Astrocyte of the spinal cord (primary cell): Measurements from ENCODE around the gene KRTAP5-4.

Source experiments
- DNase-seq: peaks from one replicate; pipeline ENCODE4 v3.0.0; 2011; ENCODE audit warnings: low read depth, low spot score
- H3K4me3 ChIP-seq: 2 replicates; pipeline ENCODE4 v1.5.1; 2011; ENCODE audit warnings: low read depth, mild to moderate bottlenecking, low read length, moderate library complexity
- in situ Hi-C: cut with HindIII; loops from 2 replicates; pipeline ENCODE4 v1.10.0; 2017; ENCODE audit warnings: low sequenced_read_pairs
- TF ChIP-seq, protein P1 (sequence below): IDR thresholded peaks from 2 replicates; pipeline ENCODE4 v1.5.1; 2012; ENCODE audit warnings: low read depth, mild to moderate bottlenecking, low read length, inconsistent platforms

The KRTAP5-4 gene

DNA sequence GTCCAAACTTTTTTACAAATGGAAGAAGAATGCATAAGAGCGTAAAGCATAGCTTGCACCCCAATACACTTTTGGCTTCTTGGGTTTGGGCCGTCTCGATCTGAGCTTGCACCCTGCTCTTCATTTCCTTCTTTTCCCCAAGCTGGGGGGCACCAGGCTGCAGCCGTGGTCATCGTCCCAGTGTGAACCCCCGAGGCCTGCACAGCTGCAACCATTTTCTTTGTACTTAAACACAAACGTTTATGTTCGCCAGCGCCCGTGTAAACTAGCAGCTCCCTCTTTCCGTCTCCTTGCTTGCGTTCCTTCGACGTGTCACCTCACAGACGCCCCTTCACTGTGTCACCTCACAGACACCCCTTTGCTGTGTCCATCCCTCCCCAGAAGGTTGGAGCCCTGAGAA, 17.7 kb upstream of the KRTAP5-4 start:
- in situ Hi-C loops: no loop called here
- DNase-seq: no peak
- H3K4me3 ChIP-seq: no peak overlapping the region
- TF ChIP-seq, protein P1, sequence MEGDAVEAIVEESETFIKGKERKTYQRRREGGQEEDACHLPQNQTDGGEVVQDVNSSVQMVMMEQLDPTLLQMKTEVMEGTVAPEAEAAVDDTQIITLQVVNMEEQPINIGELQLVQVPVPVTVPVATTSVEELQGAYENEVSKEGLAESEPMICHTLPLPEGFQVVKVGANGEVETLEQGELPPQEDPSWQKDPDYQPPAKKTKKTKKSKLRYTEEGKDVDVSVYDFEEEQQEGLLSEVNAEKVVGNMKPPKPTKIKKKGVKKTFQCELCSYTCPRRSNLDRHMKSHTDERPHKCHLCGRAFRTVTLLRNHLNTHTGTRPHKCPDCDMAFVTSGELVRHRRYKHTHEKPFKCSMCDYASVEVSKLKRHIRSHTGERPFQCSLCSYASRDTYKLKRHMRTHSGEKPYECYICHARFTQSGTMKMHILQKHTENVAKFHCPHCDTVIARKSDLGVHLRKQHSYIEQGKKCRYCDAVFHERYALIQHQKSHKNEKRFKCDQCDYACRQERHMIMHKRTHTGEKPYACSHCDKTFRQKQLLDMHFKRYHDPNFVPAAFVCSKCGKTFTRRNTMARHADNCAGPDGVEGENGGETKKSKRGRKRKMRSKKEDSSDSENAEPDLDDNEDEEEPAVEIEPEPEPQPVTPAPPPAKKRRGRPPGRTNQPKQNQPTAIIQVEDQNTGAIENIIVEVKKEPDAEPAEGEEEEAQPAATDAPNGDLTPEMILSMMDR: no peak

DNA sequence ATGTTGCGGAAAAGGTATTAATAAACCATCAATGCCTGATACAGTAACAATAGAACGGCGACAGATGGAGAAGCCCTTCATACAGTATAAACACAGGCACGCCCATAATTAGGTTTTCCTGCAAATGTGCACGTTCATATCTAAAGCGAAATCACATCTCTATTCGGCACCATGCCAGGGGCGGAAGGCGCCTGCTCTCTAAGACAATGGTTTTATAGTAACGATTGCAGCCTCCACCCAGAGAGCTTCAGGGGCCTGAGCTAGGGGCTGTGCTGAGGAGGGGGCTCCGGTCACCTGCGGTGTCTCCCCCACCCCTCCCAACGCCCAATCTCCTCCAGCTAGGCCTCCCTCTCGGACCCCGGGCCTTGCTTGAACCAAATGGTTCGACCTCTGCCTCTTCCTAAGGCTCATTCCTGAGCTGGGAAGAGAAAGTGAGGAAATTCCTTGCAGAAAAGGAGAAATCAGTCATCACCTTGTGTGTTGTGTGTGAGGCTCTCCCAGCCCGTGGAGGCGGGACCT, 17.2 kb upstream of the KRTAP5-4 start:
- H3K4me3 ChIP-seq: no peak overlapping the region
- no peak for DNase-seq
- in situ Hi-C loops: no loop called here

DNA sequence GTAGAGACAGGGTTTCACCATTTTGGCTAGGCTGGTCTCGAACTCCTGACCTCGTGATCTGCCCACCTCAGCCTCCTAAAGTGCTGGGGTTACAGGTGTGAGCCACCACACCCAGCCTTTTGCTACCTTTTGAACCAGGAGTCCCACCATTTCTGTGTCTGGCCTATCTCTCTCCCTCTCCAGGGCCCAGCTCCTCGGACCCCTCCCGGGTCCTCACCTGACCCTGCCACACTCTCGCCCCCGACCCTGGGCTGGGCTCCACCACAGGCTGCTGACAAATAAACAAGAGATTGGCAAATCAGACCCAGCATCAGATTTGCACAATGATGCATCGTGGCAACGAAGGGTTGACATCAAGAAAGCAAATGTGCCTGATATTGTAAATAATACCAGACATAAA, 16.4 kb upstream of the KRTAP5-4 start:
- DNase-seq: no peak
- TF ChIP-seq, protein P1: no peak
- in situ Hi-C loops: no loop called here
- no peak overlapping the region for H3K4me3 ChIP-seq

More for the DNA sequence above, 17.2 kb upstream of the KRTAP5-4 start:
- TF ChIP-seq, protein P1: no peak

DNA sequence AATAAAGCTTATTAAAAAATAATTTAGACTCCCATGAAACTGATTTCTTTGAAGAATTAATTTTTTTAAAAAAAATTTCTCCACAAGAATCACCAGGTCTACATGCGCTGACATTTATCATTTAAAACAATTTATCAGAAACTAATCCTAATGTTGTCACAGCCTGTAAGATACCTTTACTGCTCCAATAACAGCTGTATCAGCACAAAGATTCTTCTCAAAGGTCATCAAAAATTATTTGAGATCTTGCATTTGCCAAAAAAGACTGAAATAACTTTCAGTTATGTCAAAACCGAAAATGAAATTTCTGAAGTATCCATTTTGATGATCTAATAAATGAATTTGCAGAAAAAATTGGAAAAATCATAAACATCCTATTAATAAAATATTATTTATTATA, 15.7 kb upstream of the KRTAP5-4 start:
- in situ Hi-C loops: no loop called here
- no peak overlapping the region for H3K4me3 ChIP-seq
- TF ChIP-seq, protein P1: no peak
- DNase-seq: no peak

DNA sequence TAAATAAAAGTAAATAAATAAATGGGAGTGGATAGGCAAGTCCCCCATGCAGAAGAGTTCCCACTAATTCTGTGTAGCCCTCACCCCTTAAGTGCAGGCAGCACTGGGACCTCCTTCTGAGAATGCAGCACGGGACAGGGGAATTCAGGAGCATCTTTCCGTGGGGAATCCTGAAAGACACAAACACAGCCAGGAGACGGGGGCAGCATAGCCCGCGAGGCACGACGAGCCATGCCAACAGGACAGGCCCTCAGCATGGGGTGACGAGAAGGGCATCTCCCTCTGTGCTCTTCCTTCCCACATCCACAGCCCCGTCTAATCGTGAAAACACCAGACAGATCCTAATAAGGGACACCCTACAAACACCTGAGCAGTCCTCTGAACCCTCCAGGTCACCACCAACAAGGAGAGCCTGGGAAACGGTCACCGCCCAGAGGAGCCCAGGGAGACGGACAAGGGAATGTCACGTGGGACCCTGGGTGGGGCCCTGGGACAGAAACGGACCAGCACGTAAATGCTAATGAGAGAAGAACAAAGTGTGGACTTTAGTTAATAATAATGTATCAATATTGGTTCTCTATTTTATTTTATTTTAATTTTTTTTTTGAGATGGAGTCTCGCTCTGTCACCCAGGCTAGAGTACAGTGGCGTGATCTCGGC, 14.5 kb upstream of the KRTAP5-4 start:
- H3K4me3 ChIP-seq: no peak overlapping the region
- TF ChIP-seq, protein P1: no peak
- no peak for DNase-seq
- in situ Hi-C loops: no loop called here

DNA sequence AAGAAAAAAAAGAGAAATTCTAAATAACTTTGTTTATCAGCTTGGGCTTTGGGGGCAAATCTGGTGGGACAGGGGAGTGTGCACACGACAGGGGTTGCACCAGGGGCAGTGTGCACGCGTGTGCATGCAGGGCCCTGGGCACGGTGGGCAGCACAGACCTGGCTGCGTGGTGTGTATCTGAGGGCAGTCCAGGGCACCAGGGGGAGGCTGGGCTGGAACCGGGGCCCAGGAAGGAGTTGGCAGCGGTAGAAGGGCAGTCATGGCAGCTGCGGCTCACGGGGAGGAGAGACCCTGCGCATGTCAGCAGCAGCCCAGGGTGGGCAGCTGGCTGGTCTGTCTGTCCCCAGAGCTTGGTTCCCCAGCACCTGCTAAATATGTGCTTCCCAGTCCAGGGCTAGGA, 11.9 kb upstream of the KRTAP5-4 start:
- DNase-seq: no peak
- in situ Hi-C loops: no loop called here
- TF ChIP-seq, protein P1: no peak
- no peak overlapping the region for H3K4me3 ChIP-seq
